B cell (primary cell): ENCODE measurements around the gene TBC1D22A. TPM values are rescaled to one million over a fixed set of nuclear protein-coding genes. Genes with fewer than 3 reads are reported as not detected.

Experiments used
- ATAC-seq: fragments of 200-7000 bp; cut with Tn5 transposase; one replicate; pipeline ENCODE4 v1.10.0; 2021; ENCODE audit warnings: low read depth, mild to moderate bottlenecking, moderate number of reproducible peaks, moderate library complexity
- CTCF ChIA-PET: fragments of 350-600 bp; sonication (Branson Sonifier 250); formaldehyde crosslinking; loops from one replicate; lab custom pipeline; 2021; ENCODE audit warnings: antibody characterized with exemption, inconsistent platforms; lab: Charles Lee
- POLR2A ChIA-PET: fragments of 350-600 bp; sonication (Branson Sonifier 250); formaldehyde crosslinking; loops from one replicate; lab custom pipeline; 2021; ENCODE audit warnings: antibody characterized with exemption; lab: Charles Lee
- DNase-seq: peaks from one replicate; pipeline ENCODE4 v3.0.0; 2013
- H2AFZ ChIP-seq: 2 replicates; pipeline ENCODE4 v1.6.1; 2012; ENCODE audit warnings: mild to moderate bottlenecking, low read depth, low read length; ENCODE audit not compliant: insufficient read depth, poor library complexity, severe bottlenecking
- H3K27ac ChIP-seq, 2 donors: 1 replicate in 1 of 2; 2 replicates in 1 of 2; pipeline ENCODE4 v1.5.1; 2012 to 2013; ENCODE audit warnings: low read length in 2 of 2, mild to moderate bottlenecking in 2 of 2, moderate library complexity in 1 of 2
- H3K27me3 ChIP-seq, 4 experiments: fragments of 200-600 bp in 1 of 4; sonication (generic) in 1 of 4; replicated peaks in 1 of 4; 1 replicate in 2 of 4; 2 replicates in 2 of 4; pipeline versions ENCODE4 v1.6.1 to v1.7.0; 2013 to 2016; ENCODE audit warnings: low read length in 3 of 4, mild to moderate bottlenecking in 2 of 4, mixed read lengths in 1 of 4, moderate library complexity in 1 of 4; ENCODE audit not compliant: insufficient read depth in 4 of 4, control insufficient read depth in 3 of 4; ENCODE audit errors: control extremely low read depth in 1 of 4
- H3K36me3 ChIP-seq, 2 experiments: replicated peaks in 1 of 2; 1 replicate in 1 of 2; 2 replicates in 1 of 2; pipeline versions ENCODE4 v1.6.1 to v1.7.1; 2013; ENCODE audit warnings: low read length in 1 of 2; ENCODE audit not compliant: insufficient read depth in 2 of 2, control insufficient read depth in 1 of 2; ENCODE audit errors: control extremely low read depth in 1 of 2, extremely low read depth in 1 of 2
- H3K4me1 ChIP-seq, 2 donors: fragments of 200-600 bp in 1 of 2; sonication (generic) in 1 of 2; 1 replicate in 1 of 2; 2 replicates in 1 of 2; pipeline versions ENCODE4 v1.5.1 to v1.6.1; 2013 to 2017; ENCODE audit warnings: low read length in 2 of 2; ENCODE audit not compliant: control insufficient read depth in 2 of 2, insufficient read depth in 2 of 2
- H3K4me2 ChIP-seq: replicated peaks from 2 replicates; pipeline ENCODE3; 2012; ENCODE audit warnings: mild to moderate bottlenecking, low read depth, low read length; ENCODE audit not compliant: poor library complexity, severe bottlenecking
- H3K4me3 ChIP-seq, 5 experiments: fragments of 200-600 bp in 1 of 5; sonication (generic) in 1 of 5; 1 replicate in 3 of 5; 2 replicates in 2 of 5; pipeline versions ENCODE4 v1.5.1 to v1.7.0; 2011 to 2016; ENCODE audit warnings: low read length in 4 of 5, mild to moderate bottlenecking in 4 of 5, low read depth in 2 of 5, control low read depth in 1 of 5, moderate library complexity in 1 of 5; ENCODE audit not compliant: insufficient read depth in 1 of 5; ENCODE audit errors: control extremely low read depth in 1 of 5, extremely low read depth in 1 of 5
- H3K79me2 ChIP-seq: fragments of 200-600 bp; sonication (generic); one replicate; pipeline ENCODE4 v1.6.0; 2016; ENCODE audit warnings: low read length; ENCODE audit not compliant: control insufficient read depth, insufficient read depth
- H3K9ac ChIP-seq: fragments of 200-600 bp; sonication (generic); 2 replicates; pipeline ENCODE4 v1.6.1; 2017; ENCODE audit warnings: mild to moderate bottlenecking, low read length, moderate library complexity
- H3K9me3 ChIP-seq, 3 donors: one replicate each; pipeline versions ENCODE4 v1.6.1 to v1.7.1; 2013; ENCODE audit warnings: low read length in 2 of 3; ENCODE audit not compliant: control insufficient read depth in 2 of 3, insufficient read depth in 1 of 3; ENCODE audit errors: control extremely low read depth in 1 of 3
- H4K20me1 ChIP-seq: 2 replicates; pipeline ENCODE4 v1.6.0; 2012; ENCODE audit warnings: mild to moderate bottlenecking, low read length; ENCODE audit not compliant: insufficient read depth, control insufficient read depth, poor library complexity, severe bottlenecking
- H3K27ac Mint-ChIP-seq: one replicate; pipeline ENCODE4 v1.8.0; 2021; ENCODE audit warnings: mixed read lengths
- H3K27me3 Mint-ChIP-seq: one replicate; pipeline ENCODE4 v1.8.0; 2021; ENCODE audit warnings: mixed read lengths
- H3K4me1 Mint-ChIP-seq: one replicate; pipeline ENCODE4 v1.8.0; 2021; ENCODE audit warnings: mixed read lengths
- H3K4me3 Mint-ChIP-seq: one replicate; pipeline ENCODE4 v1.8.0; 2021; ENCODE audit warnings: mixed read lengths
- H3K9me3 Mint-ChIP-seq: one replicate; pipeline ENCODE4 v1.8.0; 2022; ENCODE audit warnings: mixed read lengths; ENCODE audit not compliant: insufficient read depth
- EZH2 ChIP-seq: IDR thresholded peaks from 2 replicates; pipeline ENCODE4 v1.6.1; 2012; ENCODE audit warnings: borderline replicate concordance, low read depth, mild to moderate bottlenecking, moderate library complexity, low read length; ENCODE audit not compliant: insufficient read depth, poor library complexity, severe bottlenecking
- WGBS: methylation state at CpG from one replicate; pipeline ENCODE4 v1.1.5; 2013; ENCODE audit warnings: missing lambda C conversion rate; ENCODE audit not compliant: insufficient coverage; 5-methylcytosine and 5-hydroxymethylcytosine counted together
- intact Hi-C: fragments of 100-400 bp; cut with micrococcal nuclease; formaldehyde crosslinking; loops from one replicate; pipeline ENCODE4 v1.10.0; 2022
- polyA plus RNA-seq: library from polyadenylated mRNA; depleted of rRNA; stranded (reverse); fragments of >200 nt; gene quantifications from 2 replicates; pipeline ENCODE4 v1.2.3, GENCODE V29; 2012
- total RNA-seq, 2 donors: library from RNA; stranded (reverse); fragments of 120-200 nt in 1 of 2; gene quantifications; 1 replicate in 1 of 2; 2 replicates in 1 of 2; pipeline versions ENCODE4 v1.2.3 to v1.2.4, GENCODE V29; 2013 to 2022
- TF ChIP-seq, protein P1 (sequence below): fragments of 200-600 bp; IDR thresholded peaks from one replicate; pipeline ENCODE4 v1.8.0; 2022; ENCODE audit warnings: antibody characterized with exemption, mild to moderate bottlenecking

The TBC1D22A gene
- total and polyA plus RNA-seq, 2 donors (not counting 1 experiment from before 2014, with no cell fraction given): 73.8 to 128 TPM

DNA sequence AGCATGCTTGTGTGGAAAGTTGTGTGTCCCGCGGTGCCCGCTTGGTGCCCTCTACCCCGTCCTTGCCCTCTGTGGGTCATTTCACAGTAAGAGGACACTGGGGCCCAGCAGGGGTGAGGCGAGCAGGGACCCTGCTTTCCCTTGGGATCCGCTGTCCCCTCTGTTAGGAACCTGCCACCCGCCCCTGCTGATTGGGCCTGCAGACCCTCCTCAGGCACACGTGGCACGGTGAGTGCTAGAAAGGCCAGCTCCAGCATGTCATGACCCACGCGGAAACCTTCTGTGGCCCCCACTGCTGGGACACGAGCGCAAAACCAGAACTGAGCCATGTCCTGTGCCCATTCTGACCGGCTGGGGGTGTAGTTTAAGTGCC is 353.1 kb downstream of the TBC1D22A start:
- TF ChIP-seq, protein P1, sequence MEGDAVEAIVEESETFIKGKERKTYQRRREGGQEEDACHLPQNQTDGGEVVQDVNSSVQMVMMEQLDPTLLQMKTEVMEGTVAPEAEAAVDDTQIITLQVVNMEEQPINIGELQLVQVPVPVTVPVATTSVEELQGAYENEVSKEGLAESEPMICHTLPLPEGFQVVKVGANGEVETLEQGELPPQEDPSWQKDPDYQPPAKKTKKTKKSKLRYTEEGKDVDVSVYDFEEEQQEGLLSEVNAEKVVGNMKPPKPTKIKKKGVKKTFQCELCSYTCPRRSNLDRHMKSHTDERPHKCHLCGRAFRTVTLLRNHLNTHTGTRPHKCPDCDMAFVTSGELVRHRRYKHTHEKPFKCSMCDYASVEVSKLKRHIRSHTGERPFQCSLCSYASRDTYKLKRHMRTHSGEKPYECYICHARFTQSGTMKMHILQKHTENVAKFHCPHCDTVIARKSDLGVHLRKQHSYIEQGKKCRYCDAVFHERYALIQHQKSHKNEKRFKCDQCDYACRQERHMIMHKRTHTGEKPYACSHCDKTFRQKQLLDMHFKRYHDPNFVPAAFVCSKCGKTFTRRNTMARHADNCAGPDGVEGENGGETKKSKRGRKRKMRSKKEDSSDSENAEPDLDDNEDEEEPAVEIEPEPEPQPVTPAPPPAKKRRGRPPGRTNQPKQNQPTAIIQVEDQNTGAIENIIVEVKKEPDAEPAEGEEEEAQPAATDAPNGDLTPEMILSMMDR: no peak
- TF ChIP-seq EZH2: no peak
- peaks cover 5% of the 10 kb centered on the region for H3K79me2 ChIP-seq
- Mint-ChIP-seq H3K27me3 (no peaks in the 10 kb centered on the region), H3K4me3 (no peak overlapping the region), H3K9me3 (no peaks in the 10 kb centered on the region), H3K4me1 (no peaks in the 10 kb centered on the region), H3K27ac (no peak overlapping the region)
- ChIA-PET POLR2A (no interaction called here), CTCF (no interaction called here)
- WGBS: 94% methylated on average over 13 of the region's 14 CpGs
- no peak overlapping the region for H3K4me3 ChIP-seq
- no peaks in the 10 kb centered on the region for H3K9me3 ChIP-seq
- ATAC-seq (no peak), DNase-seq (no peak)
- peaks cover 37% of the 10 kb centered on the region for H4K20me1 ChIP-seq
- H3K36me3 ChIP-seq: peaks cover 0 to 28% of the 10 kb centered on the region in 2 experiments
- intact Hi-C loops: no loop called here
- no peak overlapping the region for H2AFZ ChIP-seq
- H3K4me2 ChIP-seq: no peak overlapping the region
- H3K4me1 ChIP-seq: no peaks in the 10 kb centered on the region
- H3K9ac ChIP-seq: no peak overlapping the region
- no peaks in the 10 kb centered on the region for H3K27me3 ChIP-seq
- H3K27ac ChIP-seq: no peak overlapping the region

DNA sequence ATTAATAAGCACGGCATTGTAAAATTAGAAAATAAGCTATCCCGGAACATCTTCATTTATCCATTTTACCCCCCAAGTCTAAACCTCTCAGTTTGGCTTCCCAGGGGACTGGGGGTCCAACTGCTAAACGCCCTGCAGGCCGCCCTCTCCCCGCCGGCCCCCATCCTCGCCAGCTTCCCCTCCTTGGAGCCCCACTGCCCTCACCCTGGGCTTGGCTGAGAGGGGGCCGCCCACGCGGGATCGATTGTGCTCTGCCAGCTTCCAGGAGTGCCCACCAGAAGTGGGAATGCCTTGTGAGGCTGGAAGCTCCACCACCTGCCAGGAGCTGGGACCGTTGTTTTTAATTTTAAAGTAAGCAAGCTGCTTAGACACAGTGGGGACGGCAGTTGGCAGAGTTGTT is 353.5 kb downstream of the TBC1D22A start:
- no peak for DNase-seq

More for the DNA sequence above, 353.5 kb downstream of the TBC1D22A start:
- Histone ChIP-seq H3K9me3 (no peaks in the 10 kb centered on the region), H3K36me3 (peaks cover 0 to 28% of the 10 kb centered on the region in 2 experiments), H3K27ac (no peak overlapping the region), H3K27me3 (no peaks in the 10 kb centered on the region), H3K4me3 (no peak overlapping the region), H3K4me1 (no peaks in the 10 kb centered on the region), H4K20me1 (peaks cover 37% of the 10 kb centered on the region), H2AFZ (no peak overlapping the region), H3K9ac (no peak overlapping the region), H3K79me2 (peaks cover 5% of the 10 kb centered on the region), H3K4me2 (no peak overlapping the region)
- 93% methylated on average over 11 of the region's 13 CpGs for WGBS
- Mint-ChIP-seq H3K4me3 (no peak overlapping the region), H3K9me3 (no peaks in the 10 kb centered on the region), H3K27ac (no peak overlapping the region), H3K27me3 (no peaks in the 10 kb centered on the region), H3K4me1 (no peaks in the 10 kb centered on the region)
- ChIA-PET POLR2A (no interaction called here), CTCF (no interaction called here)
- no peak for ATAC-seq
- intact Hi-C loops: no loop called here
- TF ChIP-seq, protein P1: no peak
- no peak for TF ChIP-seq EZH2
